Activated CD8-positive, alpha-beta memory T cell treated with anti-CD3 and anti-CD28 coated beads for 36 hours (primary cell): ENCODE results near the gene MPZL1. TPM values are rescaled to one million over a fixed set of nuclear protein-coding genes. Genes with fewer than 3 reads are reported as not detected.
"Not testable (repeated sequence)": the region's sequence is repeated elsewhere in the genome, so short reads cannot be mapped to it uniquely, and the experiment has no call there.

Source experiments
- CTCF ChIA-PET: fragments of 350-600 bp; sonication (Branson Sonifier 250); formaldehyde crosslinking; loops from one replicate; lab custom pipeline; 2021; ENCODE audit warnings: antibody characterized with exemption; lab: Charles Lee
- POLR2A ChIA-PET: fragments of 350-600 bp; sonication (Branson Sonifier 250); formaldehyde crosslinking; loops from one replicate; lab custom pipeline; 2021; ENCODE audit warnings: antibody characterized with exemption; lab: Charles Lee
- total RNA-seq, 2 experiments: library from RNA; stranded (reverse); gene quantifications; one replicate each; pipeline ENCODE4 v1.2.3, GENCODE V29; 2021

Gene MPZL1
- total RNA-seq, 2 experiments from 2014 or later: 20.6 to 22.4 TPM

GRCh38 chr1:167734841-167735240 lies 13.1 kb downstream of the MPZL1 start:
- ChIA-PET CTCF (no interaction called here), POLR2A (no interaction called here)

- CTCF ChIA-PET: no interaction called here
- POLR2A ChIA-PET: no interaction called here
Observed at GRCh38 chr1:167737169-167737568, 15.4 kb downstream of the MPZL1 start.

- CTCF ChIA-PET: no interaction called here
- POLR2A ChIA-PET: no interaction called here
Observed at GRCh38 chr1:167738158-167738557, 16.4 kb downstream of the MPZL1 start.

- POLR2A ChIA-PET: no interaction called here
- CTCF ChIA-PET: no interaction called here
Observed at GRCh38 chr1:167739752-167740151, 18.0 kb downstream of the MPZL1 start.

- CTCF ChIA-PET: interaction anchor here (0.6 kb wide), 1 partner anchor 902 kb away, joined by 3 read pairs; the partner anchor contains the start of gene POGK
- POLR2A ChIA-PET: not testable (repeated sequence)
Observed at GRCh38 chr1:167741103-167741502, 19.3 kb downstream of the MPZL1 start.

- POLR2A ChIA-PET, CTCF ChIA-PET: not testable (repeated sequence)
Observed at GRCh38 chr1:167742392-167743057, 20.7 kb downstream of the MPZL1 start.

- ChIA-PET CTCF (no interaction called here), POLR2A (no interaction called here)
Observed at GRCh38 chr1:167744901-167745300, 23.1 kb downstream of the MPZL1 start.

- CTCF ChIA-PET: no interaction called here
- POLR2A ChIA-PET: no interaction called here
Observed at GRCh38 chr1:167746013-167746672, 24.4 kb downstream of the MPZL1 start.

- POLR2A ChIA-PET: no interaction called here
- CTCF ChIA-PET: no interaction called here
Observed at GRCh38 chr1:167746988-167747655, 25.3 kb downstream of the MPZL1 start.

GRCh38 chr1:167747988-167748387 lies 26.2 kb downstream of the MPZL1 start:
- POLR2A ChIA-PET: no interaction called here

GRCh38 chr1:167748906-167749305 lies 27.1 kb downstream of the MPZL1 start:
- POLR2A ChIA-PET: no interaction called here
- CTCF ChIA-PET: no interaction called here

More at GRCh38 chr1:167747988-167748387, 26.2 kb downstream of the MPZL1 start:
- CTCF ChIA-PET: no interaction called here

- CTCF ChIA-PET: no interaction called here
- POLR2A ChIA-PET: no interaction called here
Observed at GRCh38 chr1:167749741-167750140, 28.0 kb downstream of the MPZL1 start.

- ChIA-PET POLR2A (no interaction called here), CTCF (no interaction called here)
Observed at GRCh38 chr1:167750641-167751040, 28.9 kb downstream of the MPZL1 start.

GRCh38 chr1:167751676-167752075 lies 29.9 kb downstream of the MPZL1 start:
- CTCF ChIA-PET: no interaction called here

GRCh38 chr1:167752219-167752985 lies 30.6 kb downstream of the MPZL1 start:
- ChIA-PET CTCF (no interaction called here), POLR2A (no interaction called here)

More at GRCh38 chr1:167751676-167752075, 29.9 kb downstream of the MPZL1 start:
- POLR2A ChIA-PET: no interaction called here

GRCh38 chr1:167755654-167756053 lies 33.9 kb downstream of the MPZL1 start:
- CTCF ChIA-PET: no interaction called here
- POLR2A ChIA-PET: no interaction called here

GRCh38 chr1:167756730-167757405 lies 35.1 kb downstream of the MPZL1 start:
- POLR2A ChIA-PET: no interaction called here
- CTCF ChIA-PET: interaction anchor here (0.7 kb wide), 1 partner anchor 137 kb away, joined by 3 read pairs; no protein-coding TSS in a partner anchor

GRCh38 chr1:167757433-167758309 lies 35.9 kb downstream of the MPZL1 start:
- POLR2A ChIA-PET: no interaction called here
- CTCF ChIA-PET: no interaction called here
